Panc1 (cell line): ENCODE measurements around the gene MPPE1. TPM values are rescaled to one million over a fixed set of nuclear protein-coding genes. Genes with fewer than 3 reads are reported as not detected.
A peak's percentile ranks its signal among the peaks of the same experiment; 100 is the strongest.

Experiments
- ATAC-seq: fragments of 200-7000 bp; cut with Tn5 transposase; 2 replicates; pipeline ENCODE4 v1.9.1; 2020; ENCODE audit warnings: mild to moderate bottlenecking, moderate library complexity
- BruUV-seq: library from RNA; stranded (reverse); fragments of 400-500 nt; replicated peaks from 2 replicates; lab custom pipeline; 2021; lab: Mats Ljungman, UMichigan
- CTCF ChIA-PET: fragments of 300-600 bp; sonication (Branson Sonifier 250); formaldehyde crosslinking; loops from one replicate; lab custom pipeline; 2022; ENCODE audit warnings: antibody characterized with exemption; lab: Charles Lee
- POLR2A ChIA-PET: fragments of 300-600 bp; sonication (Branson Sonifier 250); formaldehyde crosslinking; loops from one replicate; lab custom pipeline; 2022; ENCODE audit warnings: antibody characterized with exemption; lab: Charles Lee
- DNase-seq: peaks from one replicate; pipeline ENCODE4 v3.0.0-alpha.2; 2010; ENCODE audit warnings: low read depth, low spot score
- H3K27ac ChIP-seq: 2 replicates; pipeline ENCODE4 v1.5.1; 2011; ENCODE audit warnings: mild to moderate bottlenecking, low read length, inconsistent platforms
- H3K27me3 ChIP-seq: fragments of 200-500 bp; sonication (Bioruptor generic); 2 replicates; pipeline ENCODE4 v1.6.0; 2014; ENCODE audit warnings: low read length, inconsistent platforms; ENCODE audit not compliant: control insufficient read depth, insufficient read depth
- H3K36me3 ChIP-seq: fragments of 200-500 bp; sonication (Bioruptor generic); 2 replicates; pipeline ENCODE4 v1.5.1; 2014; ENCODE audit warnings: inconsistent platforms, mild to moderate bottlenecking, low read length, moderate library complexity; ENCODE audit not compliant: control insufficient read depth, insufficient read depth
- H3K4me1 ChIP-seq: 2 replicates; pipeline ENCODE4 v1.5.1; 2011; ENCODE audit warnings: inconsistent platforms, mild to moderate bottlenecking, low read length, moderate library complexity; ENCODE audit not compliant: control insufficient read depth, insufficient read depth
- H3K4me3 ChIP-seq, 2 experiments: 2 replicates each; pipeline ENCODE4 v1.5.1; 2011 to 2012; ENCODE audit warnings: low read depth in 2 of 2, low read length in 2 of 2, mild to moderate bottlenecking in 2 of 2, inconsistent platforms in 1 of 2, moderate library complexity in 1 of 2
- H3K9me3 ChIP-seq: fragments of 200-500 bp; sonication (Bioruptor generic); 2 replicates; pipeline ENCODE4 v1.5.1; 2014; ENCODE audit warnings: low read depth, mild to moderate bottlenecking, inconsistent platforms, low read length, moderate library complexity; ENCODE audit not compliant: control insufficient read depth, insufficient read depth
- POLR2AphosphoS5 ChIP-seq: IDR thresholded peaks from 2 replicates; pipeline ENCODE4 v1.6.1; 2012; ENCODE audit warnings: mild to moderate bottlenecking, low read depth, low read length, moderate library complexity
- REST ChIP-seq, 2 experiments: IDR thresholded peaks; 2 replicates each; pipeline ENCODE4 v1.6.1; 2011 to 2012; ENCODE audit warnings: low read depth in 2 of 2, control low read depth in 1 of 2, low read length in 1 of 2, mild to moderate bottlenecking in 1 of 2, moderate library complexity in 1 of 2; ENCODE audit not compliant: insufficient read depth in 1 of 2
- SIN3A ChIP-seq: IDR thresholded peaks from 2 replicates; pipeline ENCODE4 v1.6.1; 2012; ENCODE audit warnings: low read depth, mild to moderate bottlenecking, low read length, moderate library complexity, borderline replicate concordance; ENCODE audit not compliant: insufficient read depth
- TCF7L2 ChIP-seq: IDR thresholded peaks from 2 replicates; pipeline ENCODE4 v1.6.1; 2011; ENCODE audit warnings: mild to moderate bottlenecking, low read depth, low read length, inconsistent platforms
- in situ Hi-C: cut with HindIII; loops from 2 replicates; pipeline ENCODE4 v1.10.0; 2016; ENCODE audit warnings: low sequenced_read_pairs, low pct_unique_long_range_greater_than_20kb
- intact Hi-C: fragments of 100-400 bp; cut with micrococcal nuclease; formaldehyde crosslinking; loops from one replicate; pipeline ENCODE4 v1.10.0; 2022; ENCODE audit not compliant: unreplicated experiment
- total RNA-seq: library from RNA; stranded (reverse); gene quantifications from one replicate; pipeline ENCODE4 v1.2.1, GENCODE V29; 2021; ENCODE audit not compliant: unreplicated experiment
- TF ChIP-seq, protein P1 (sequence below): fragments of 450-650 bp; IDR thresholded peaks from 2 replicates; pipeline ENCODE4 v1.5.1; 2017; ENCODE audit warnings: mild to moderate bottlenecking

Gene MPPE1
- total RNA-seq, 1 experiment from 2014 or later: 37.1 TPM

DNA sequence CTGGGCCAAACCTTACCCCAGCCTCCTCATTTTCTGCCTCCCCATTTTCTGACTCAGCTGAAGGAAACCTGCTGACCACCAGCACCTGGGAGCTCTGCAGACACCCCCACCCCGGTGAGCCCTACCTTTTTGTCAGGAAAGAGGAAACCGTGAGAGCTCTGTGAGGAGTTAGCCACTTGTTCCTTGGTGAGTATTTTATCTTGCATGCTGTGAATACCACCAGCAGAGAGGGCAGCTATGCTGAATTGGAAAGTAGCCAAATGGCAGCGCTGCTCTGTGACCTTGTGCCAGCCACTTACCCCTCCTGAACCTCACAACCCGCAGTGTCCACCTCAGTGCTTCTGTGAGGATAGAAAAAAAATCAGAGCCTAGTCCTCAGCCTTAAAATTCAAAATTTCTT lies 2.5 kb downstream of the MPPE1 start:
- no peaks in the 10 kb centered on the region for H3K9me3 ChIP-seq
- TF ChIP-seq SIN3A (no peak), POLR2AphosphoS5 (no peak), TCF7L2 (no peak), REST (IDR thresholded peaks at IDR 0.05; ENCODE audit: insufficient read depth in 1 of 2, low read depth in 2 of 2, low read length in 1 of 2) (no peak)
- TF ChIP-seq, protein P1, sequence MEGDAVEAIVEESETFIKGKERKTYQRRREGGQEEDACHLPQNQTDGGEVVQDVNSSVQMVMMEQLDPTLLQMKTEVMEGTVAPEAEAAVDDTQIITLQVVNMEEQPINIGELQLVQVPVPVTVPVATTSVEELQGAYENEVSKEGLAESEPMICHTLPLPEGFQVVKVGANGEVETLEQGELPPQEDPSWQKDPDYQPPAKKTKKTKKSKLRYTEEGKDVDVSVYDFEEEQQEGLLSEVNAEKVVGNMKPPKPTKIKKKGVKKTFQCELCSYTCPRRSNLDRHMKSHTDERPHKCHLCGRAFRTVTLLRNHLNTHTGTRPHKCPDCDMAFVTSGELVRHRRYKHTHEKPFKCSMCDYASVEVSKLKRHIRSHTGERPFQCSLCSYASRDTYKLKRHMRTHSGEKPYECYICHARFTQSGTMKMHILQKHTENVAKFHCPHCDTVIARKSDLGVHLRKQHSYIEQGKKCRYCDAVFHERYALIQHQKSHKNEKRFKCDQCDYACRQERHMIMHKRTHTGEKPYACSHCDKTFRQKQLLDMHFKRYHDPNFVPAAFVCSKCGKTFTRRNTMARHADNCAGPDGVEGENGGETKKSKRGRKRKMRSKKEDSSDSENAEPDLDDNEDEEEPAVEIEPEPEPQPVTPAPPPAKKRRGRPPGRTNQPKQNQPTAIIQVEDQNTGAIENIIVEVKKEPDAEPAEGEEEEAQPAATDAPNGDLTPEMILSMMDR: no peak
- no peak for ATAC-seq
- POLR2A ChIA-PET: interaction anchor here (0.6 kb wide), 1 partner anchor 10 kb away, joined by 7 read pairs; no protein-coding TSS in a partner anchor
- CTCF ChIA-PET: no interaction called here
- intact Hi-C loops: no loop called here
- peaks cover 5% of the 10 kb centered on the region for H3K36me3 ChIP-seq
- H3K27ac ChIP-seq: no peak overlapping the region
- H3K4me1 ChIP-seq: peaks cover 6% of the 10 kb centered on the region; the same call in 1 of the 2 replicates
- in situ Hi-C loops: loop anchor here (25.0 kb wide), 1 partner anchor 107 kb away; no protein-coding TSS in a partner anchor
- no peak for DNase-seq
- H3K4me3 ChIP-seq: no peak overlapping the region
- no TSS peak for BruUV-seq
- H3K27me3 ChIP-seq: no peaks in the 10 kb centered on the region

GRCh38 chr18:11902522-11903292 lies 5.4 kb downstream of the MPPE1 start:
- CTCF ChIA-PET: no interaction called here
- peak; percentile 51; the same call in 1 of the 2 replicates for ATAC-seq
- intact Hi-C loops: no loop called here

More at GRCh38 chr18:11902522-11903292, 5.4 kb downstream of the MPPE1 start:
- in situ Hi-C loops: loop anchor here (25.0 kb wide), 1 partner anchor 110 kb away; no protein-coding TSS in a partner anchor
- DNase-seq: no peak
- H3K36me3 ChIP-seq: peaks cover 2% of the 10 kb centered on the region
- H3K9me3 ChIP-seq: no peaks in the 10 kb centered on the region
- H3K4me3 ChIP-seq: no peak overlapping the region
- BruUV-seq: no TSS peak
- no peak for TF ChIP-seq REST (IDR thresholded peaks at IDR 0.05; ENCODE audit: insufficient read depth in 1 of 2, low read depth in 2 of 2, low read length in 1 of 2)
- no peak for TF ChIP-seq SIN3A
- TF ChIP-seq, protein P1: no peak
- no peak for TF ChIP-seq TCF7L2
- no peak for TF ChIP-seq POLR2AphosphoS5
- H3K27ac ChIP-seq: no peak overlapping the region
- no peaks in the 10 kb centered on the region for H3K27me3 ChIP-seq
- POLR2A ChIA-PET: no interaction called here
- 0 out of 2 replicates have a peak, but pooled peaks cover 6% of the 10 kb centered on the region for H3K4me1 ChIP-seq
